ENCODE results near the gene CEP192. TPM values are rescaled to one million over a fixed set of nuclear protein-coding genes. Genes with fewer than 3 reads are reported as not detected.
"Not testable (repeated sequence)": the region's sequence is repeated elsewhere in the genome, so short reads cannot be mapped to it uniquely, and the experiment has no call there.

CEP192 gene
- total and polyA plus RNA-seq, 12 donors: 4.9 to 35.6 (median 30.4) TPM

DNA sequence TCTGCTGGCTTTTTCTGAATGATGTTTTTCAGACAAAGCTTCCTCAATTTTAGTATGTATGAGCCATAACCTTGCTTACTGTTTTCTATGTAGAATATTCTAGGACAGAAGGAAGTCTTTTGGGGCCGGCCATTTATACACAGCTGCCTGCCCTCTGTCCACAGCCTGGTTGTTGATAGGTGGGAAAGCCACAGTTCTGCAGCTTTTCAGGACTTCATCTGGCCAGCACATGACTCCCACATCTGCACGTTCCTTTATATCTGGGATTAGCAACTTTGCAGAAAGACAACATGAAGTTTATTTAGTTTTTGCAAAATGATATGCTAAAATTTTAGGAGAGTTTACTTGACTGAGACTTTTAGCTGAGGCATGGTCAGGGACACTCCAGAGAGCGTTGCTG is 105.6 kb downstream of the CEP192 start:
- DNase-seq (no peak), ATAC-seq (no peak)
- TF ChIP-seq, protein P1, sequence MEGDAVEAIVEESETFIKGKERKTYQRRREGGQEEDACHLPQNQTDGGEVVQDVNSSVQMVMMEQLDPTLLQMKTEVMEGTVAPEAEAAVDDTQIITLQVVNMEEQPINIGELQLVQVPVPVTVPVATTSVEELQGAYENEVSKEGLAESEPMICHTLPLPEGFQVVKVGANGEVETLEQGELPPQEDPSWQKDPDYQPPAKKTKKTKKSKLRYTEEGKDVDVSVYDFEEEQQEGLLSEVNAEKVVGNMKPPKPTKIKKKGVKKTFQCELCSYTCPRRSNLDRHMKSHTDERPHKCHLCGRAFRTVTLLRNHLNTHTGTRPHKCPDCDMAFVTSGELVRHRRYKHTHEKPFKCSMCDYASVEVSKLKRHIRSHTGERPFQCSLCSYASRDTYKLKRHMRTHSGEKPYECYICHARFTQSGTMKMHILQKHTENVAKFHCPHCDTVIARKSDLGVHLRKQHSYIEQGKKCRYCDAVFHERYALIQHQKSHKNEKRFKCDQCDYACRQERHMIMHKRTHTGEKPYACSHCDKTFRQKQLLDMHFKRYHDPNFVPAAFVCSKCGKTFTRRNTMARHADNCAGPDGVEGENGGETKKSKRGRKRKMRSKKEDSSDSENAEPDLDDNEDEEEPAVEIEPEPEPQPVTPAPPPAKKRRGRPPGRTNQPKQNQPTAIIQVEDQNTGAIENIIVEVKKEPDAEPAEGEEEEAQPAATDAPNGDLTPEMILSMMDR (IDR thresholded peaks at IDR 0.05): no peak
- 84 to 90% methylated on average over 3 of the region's 3 CpGs for WGBS, 2 donors
- Histone ChIP-seq H3K27ac (no peak overlapping the region), H3K4me1 (peaks cover 0 to 12% (median 3%) of the 10 kb centered on the region in 9 donors), H3K27me3 (no peaks in the 10 kb centered on the region), H3K9me3 (no peaks in the 10 kb centered on the region), H3K4me3 (no peak overlapping the region), H3K36me3 (peaks cover 0 to 95% (median 49%) of the 10 kb centered on the region in 9 donors)
- intact Hi-C loops (cut with DNase I): loop anchor here in 1 of 10 donors (10.0 kb wide), 1 partner anchor 82 kb away; no protein-coding TSS in a partner anchor

DNA sequence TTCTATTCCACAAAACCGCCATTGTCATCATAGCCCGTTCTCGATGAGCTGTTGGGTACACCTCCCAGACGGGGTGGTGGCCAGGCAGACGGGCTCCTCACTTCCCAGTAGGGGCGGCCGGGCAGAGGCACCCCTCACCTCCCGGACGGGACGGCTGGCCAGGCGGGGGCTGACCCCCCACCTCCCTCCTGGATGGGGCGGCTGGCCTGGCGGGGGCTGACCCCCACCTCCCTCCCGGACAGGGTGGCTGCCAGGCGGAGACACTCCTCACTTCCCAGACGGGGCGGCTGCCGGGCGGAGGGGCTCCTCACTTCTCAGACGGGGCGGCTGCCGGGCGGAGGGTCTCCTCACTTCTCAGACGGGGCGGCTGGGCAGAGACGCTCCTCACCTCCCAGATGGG is 106.9 kb downstream of the CEP192 start:
- peaks cover 0 to 13% (median 4%) of the 10 kb centered on the region in 9 donors for H3K4me1 ChIP-seq
- H3K4me3 ChIP-seq, H3K27ac ChIP-seq, ATAC-seq, H3K27me3 ChIP-seq, DNase-seq, H3K9me3 ChIP-seq: not testable (repeated sequence)
- intact Hi-C loops (cut with DNase I): loop anchor here in 1 of 10 donors (10.0 kb wide), 1 partner anchor 83 kb away; no protein-coding TSS in a partner anchor
- WGBS, 2 donors: 96% methylated on average over 21 to 25 of the region's 26 CpGs
- H3K36me3 ChIP-seq: peaks cover 0 to 95% (median 37%) of the 10 kb centered on the region in 9 donors

DNA sequence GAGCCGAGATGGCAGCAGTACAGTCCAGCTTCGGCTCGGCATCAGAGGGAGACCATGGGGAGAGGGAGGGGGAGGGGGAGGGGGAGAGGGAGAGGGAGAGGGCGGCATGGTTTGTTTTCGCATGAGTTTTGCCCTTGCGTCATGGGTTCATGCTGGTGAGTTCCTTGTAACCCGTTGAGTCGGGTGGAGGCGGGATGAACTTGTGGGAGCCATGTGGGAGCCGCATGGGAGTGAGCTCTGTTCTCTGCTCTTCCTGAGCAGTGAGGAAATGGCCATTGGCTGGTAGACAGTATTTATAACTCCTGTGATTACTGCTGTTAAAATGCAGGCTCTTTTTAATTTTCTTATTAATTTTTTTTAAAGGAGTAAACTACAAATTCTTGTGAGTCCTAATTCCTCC is 108.0 kb downstream of the CEP192 start:
- H3K9me3 ChIP-seq: no peaks in the 10 kb centered on the region
- ATAC-seq (no peak), DNase-seq (no peak)
- H3K36me3 ChIP-seq: peaks cover 0 to 95% (median 32%) of the 10 kb centered on the region in 9 donors
- TF ChIP-seq, protein P1 (IDR thresholded peaks at IDR 0.05): no peak
- no peak overlapping the region for H3K4me3 ChIP-seq
- peaks cover 0 to 13% (median 4%) of the 10 kb centered on the region in 9 donors for H3K4me1 ChIP-seq
- no peak overlapping the region for H3K27ac ChIP-seq
- 93 to 96% methylated on average over 7 to 9 of the region's 10 CpGs for WGBS, 2 donors
- H3K27me3 ChIP-seq: no peaks in the 10 kb centered on the region
- intact Hi-C loops (cut with DNase I): loop anchor here in 1 of 10 donors (10.0 kb wide), 1 partner anchor 84 kb away; no protein-coding TSS in a partner anchor

DNA sequence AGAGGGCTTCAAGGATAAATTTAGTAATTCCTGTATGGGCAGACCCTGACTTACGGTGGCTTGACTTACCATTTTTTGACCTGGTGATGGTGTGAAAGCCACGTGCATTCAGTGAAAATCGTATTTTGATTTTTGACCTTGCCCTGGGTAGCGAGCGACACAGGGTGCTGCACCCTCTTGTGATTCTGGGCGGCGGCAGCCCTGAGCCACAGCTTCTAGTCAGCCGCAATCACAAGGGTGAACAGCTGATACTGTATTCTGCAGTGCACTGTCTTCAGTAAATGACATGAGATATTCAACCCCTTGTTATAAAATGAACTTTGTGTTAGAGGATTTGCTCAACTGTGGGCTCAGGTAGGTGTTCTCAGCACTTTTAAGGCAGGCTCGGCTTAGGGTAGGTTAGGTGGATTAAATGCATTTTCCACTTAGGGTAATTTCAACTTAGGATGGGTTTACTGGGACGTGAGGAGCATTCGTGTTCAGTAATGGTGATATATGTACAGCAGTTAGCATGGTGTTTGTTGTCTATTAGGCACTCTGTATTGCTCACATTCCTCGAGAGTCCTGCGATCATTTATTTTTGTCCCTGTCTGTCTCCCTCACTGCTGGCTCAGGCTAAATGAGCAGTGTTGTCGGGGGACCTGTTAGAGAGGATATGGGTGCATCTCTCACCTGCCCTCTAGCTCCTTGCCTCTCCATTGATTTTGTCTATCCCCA is 109.9 kb downstream of the CEP192 start:
- Histone ChIP-seq H3K9me3 (no peaks in the 10 kb centered on the region), H3K27ac (no peak overlapping the region), H3K4me3 (no peak overlapping the region), H3K27me3 (no peaks in the 10 kb centered on the region), H3K36me3 (peaks cover 0 to 95% (median 43%) of the 10 kb centered on the region in 9 donors), H3K4me1 (peaks cover 0 to 13% (median 4%) of the 10 kb centered on the region in 9 donors)
- intact Hi-C loops (cut with DNase I): loop anchor here in 2 of 10 donors (10.0 kb wide), 1 partner anchor 96 kb away; no protein-coding TSS in a partner anchor
- peak in 7 of 8 donors; percentile 22 to 86 (median 73) for ATAC-seq
- no peak for DNase-seq
- TF ChIP-seq, protein P1 (IDR thresholded peaks at IDR 0.05): no peak
- 80 to 84% methylated on average over 14 of the region's 14 CpGs for WGBS, 2 donors

Data from heart right ventricle (tissue), 16 donors.